Stimulated activated CD4-positive, alpha-beta T cell treated with anti-CD3 and anti-CD28 coated beads, Interleukin-1b, Interleukin-23, amount 100 ng/mL, for 4 hours (primary cell): ENCODE measurements around the gene CAP1.
"Not testable (repeated sequence)": the region's sequence is repeated elsewhere in the genome, so short reads cannot be mapped to it uniquely, and the experiment has no call there.

Experiments
- DNase-seq, 2 donors: peaks; one replicate each; pipeline ENCODE4 v3.0.0-alpha.2; 2020; ENCODE audit warnings: low read depth in 2 of 2

The CAP1 gene

GRCh38 chr1:40030528-40031135, 9.9 kb upstream of the CAP1 start:
- no peak for DNase-seq

- peak in 1 of 2 donors; percentile 34 for DNase-seq
Observed at GRCh38 chr1:40032240-40032891, 8.2 kb upstream of the CAP1 start.

GRCh38 chr1:40034869-40035268, 5.7 kb upstream of the CAP1 start:
- no peak for DNase-seq

- no peak for DNase-seq
Observed at GRCh38 chr1:40036574-40036973, 4.0 kb upstream of the CAP1 start.

GRCh38 chr1:40037254-40037653, 3.3 kb upstream of the CAP1 start:
- DNase-seq = not testable (repeated sequence)

GRCh38 chr1:40038697-40039096, 1.8 kb upstream of the CAP1 start:
- no peak for DNase-seq

GRCh38 chr1:40039245-40039756, 1.2 kb upstream of the CAP1 start:
- DNase-seq = no peak

- peak in 1 of 2 donors; percentile 56 for DNase-seq
Observed at GRCh38 chr1:40039757-40040510, 595 bp upstream of the CAP1 start.

- no peak for DNase-seq
Observed at GRCh38 chr1:40041466-40041838, 923 bp downstream of the CAP1 start.

GRCh38 chr1:40042341-40042740, 1.8 kb downstream of the CAP1 start:
- DNase-seq = no peak

GRCh38 chr1:40044110-40044509, 3.6 kb downstream of the CAP1 start:
- DNase-seq = no peak

GRCh38 chr1:40045182-40045581, 4.7 kb downstream of the CAP1 start:
- no peak for DNase-seq

- no peak for DNase-seq
Observed at GRCh38 chr1:40045766-40046165, 5.2 kb downstream of the CAP1 start.

GRCh38 chr1:40047276-40047675, 6.7 kb downstream of the CAP1 start:
- DNase-seq = no peak

- no peak for DNase-seq
Observed at GRCh38 chr1:40047769-40048168, 7.2 kb downstream of the CAP1 start.

GRCh38 chr1:40049725-40050124, 9.2 kb downstream of the CAP1 start:
- no peak for DNase-seq

GRCh38 chr1:40050863-40051262, 10.3 kb downstream of the CAP1 start:
- DNase-seq = no peak

GRCh38 chr1:40053138-40053887, 12.8 kb downstream of the CAP1 start:
- no peak for DNase-seq

- DNase-seq = no peak
Observed at GRCh38 chr1:40056519-40057309, 16.2 kb downstream of the CAP1 start.

GRCh38 chr1:40057310-40058030, 16.9 kb downstream of the CAP1 start:
- DNase-seq = no peak

GRCh38 chr1:40058097-40058452, 17.5 kb downstream of the CAP1 start:
- no peak for DNase-seq
